ENCODE results near the gene NFIX.

The NFIX gene

DNA sequence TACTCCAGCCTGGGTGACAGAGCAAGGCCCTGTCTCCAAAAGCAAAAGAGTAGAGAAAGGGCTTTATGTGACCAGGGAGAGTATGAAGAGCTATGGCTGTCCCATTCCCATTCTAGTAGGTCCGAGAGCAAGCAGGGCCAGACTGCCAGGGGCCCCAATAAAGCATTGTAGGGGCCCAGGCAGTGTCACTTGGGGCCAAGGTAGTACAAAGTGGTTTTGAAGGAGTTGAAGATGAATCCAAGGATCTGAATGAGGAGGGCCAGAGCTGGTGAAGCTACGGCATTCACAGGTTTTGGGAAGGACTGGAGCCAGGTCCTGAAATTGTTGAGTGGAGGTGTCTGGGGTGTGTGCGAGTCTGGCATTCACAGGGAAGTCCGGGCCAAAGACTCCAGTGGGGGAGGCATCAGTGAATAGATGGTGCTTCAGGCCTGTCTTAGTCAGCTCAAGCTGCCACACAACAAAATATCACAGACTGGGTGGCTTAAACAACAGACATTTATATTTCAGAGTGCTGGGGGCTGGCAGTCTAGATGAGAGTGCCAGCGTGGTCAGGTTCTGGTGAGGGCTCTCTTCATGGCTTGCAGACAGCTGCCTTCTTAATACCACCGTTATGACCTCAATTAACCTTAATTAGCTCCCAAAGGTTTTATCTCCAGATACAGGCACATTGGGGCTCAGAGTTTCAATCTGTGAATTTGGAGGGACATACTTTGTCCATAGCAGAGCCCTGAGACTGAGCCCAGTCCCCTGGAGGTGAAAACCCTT, 132.7 kb downstream of the NFIX start:
- DNase-seq (ENCODE audit: low spot score), result no peak

DNA sequence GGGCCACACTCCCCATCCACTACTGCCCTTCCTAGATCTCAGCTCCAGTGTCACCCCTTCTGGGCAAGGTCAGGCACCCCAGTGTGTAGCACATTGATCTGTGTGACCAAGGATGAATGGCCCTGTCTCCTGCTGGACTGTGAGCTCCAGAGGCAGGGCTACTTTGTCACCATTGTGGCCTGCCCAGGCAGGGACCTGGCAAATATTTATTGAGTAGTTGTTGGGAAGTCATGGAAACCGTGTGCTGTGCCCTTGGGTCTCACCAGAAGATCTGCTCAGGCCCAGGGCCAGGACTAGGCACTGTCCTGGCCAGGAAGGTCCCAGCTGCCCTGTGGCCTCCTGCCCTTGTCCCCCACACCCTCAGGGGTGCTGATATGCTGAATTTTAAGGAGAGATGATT, 133.3 kb downstream of the NFIX start:
- DNase-seq (ENCODE audit: low spot score), result no peak

DNA sequence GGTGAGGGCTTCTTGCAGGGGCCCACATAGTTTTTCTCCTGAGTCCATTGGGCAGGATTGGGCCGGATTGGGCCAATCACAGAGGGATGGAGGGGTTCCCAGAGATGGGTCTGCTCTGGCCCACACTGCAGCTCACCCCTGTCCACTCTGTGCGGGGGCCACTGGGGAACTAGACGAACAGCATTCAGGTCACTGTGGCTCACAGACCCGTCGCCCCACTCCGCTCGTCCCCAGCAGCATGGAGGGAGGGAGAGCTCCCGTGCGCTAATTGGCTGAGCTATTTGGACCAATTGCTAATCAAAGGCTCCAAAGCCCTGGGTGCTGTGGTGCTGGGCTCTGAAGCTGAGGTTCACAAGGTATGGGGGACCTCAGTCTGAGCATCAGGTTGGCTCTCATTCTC, 134.1 kb downstream of the NFIX start:
- DNase-seq (ENCODE audit: low spot score), result no peak

DNA sequence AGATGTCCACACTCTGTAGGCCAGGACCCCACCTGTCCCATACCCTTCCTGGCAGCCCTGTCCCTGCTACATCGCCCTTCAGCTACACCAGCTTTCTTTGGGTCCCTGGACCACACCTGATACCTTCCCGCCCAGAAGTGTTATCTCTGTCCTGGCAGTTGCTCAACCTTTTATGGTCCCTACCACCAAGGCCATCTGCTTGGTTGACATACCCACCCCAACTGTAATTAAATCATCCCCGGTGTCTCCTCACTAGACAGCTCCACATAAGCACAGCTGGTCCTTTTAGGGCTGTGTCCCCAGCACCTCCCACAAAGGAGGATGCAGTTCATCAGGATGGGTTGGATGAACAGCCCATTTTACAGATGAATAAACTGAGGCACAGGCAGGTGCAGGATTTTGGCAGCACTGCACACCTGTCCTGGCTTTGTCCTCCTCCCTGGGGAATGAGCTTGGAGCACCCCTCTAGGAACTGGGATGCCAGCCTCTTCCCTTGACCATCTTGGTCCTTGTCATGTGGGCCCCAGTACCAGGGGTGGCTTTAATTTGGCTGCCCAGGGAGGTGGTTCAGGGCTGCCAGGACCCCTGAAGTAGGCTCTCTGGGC, 135.7 kb downstream of the NFIX start:
- no peak for DNase-seq (ENCODE audit: low spot score)

DNA sequence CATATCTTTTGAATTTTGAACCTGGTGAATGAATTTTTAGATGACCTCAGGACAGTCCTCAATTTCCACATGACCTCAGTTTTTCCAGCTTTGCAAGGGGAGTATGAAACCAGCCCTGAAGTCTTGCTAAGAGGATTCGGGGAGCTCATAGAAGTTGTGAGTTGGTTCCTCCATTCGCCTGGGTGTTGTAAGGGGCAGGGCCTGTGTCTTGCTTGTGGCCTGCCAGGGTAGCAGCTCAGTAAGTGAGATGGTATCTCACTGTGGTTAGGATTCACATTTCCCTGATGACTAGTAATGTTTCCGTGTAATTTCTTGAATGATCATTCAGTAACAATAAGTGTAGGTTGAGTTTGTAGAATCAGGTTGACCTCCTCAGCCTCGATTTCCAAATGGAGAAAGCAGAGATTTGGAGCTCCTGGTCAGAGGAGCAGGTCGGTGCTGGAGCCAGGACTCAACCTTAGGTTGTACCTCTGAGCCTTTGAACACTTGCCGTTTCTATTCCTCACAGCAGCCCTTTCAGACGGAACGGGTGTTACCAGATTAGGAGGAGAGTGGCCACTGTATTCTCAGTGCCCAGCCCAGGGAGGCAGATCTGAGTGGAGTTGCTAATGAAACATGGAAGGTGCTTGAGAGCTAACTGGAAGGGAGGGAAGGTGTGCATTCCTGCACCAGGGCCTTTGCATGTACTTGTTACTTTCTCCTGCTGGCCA, 137.4 kb downstream of the NFIX start:
- DNase-seq (ENCODE audit: low spot score), result no peak

DNA sequence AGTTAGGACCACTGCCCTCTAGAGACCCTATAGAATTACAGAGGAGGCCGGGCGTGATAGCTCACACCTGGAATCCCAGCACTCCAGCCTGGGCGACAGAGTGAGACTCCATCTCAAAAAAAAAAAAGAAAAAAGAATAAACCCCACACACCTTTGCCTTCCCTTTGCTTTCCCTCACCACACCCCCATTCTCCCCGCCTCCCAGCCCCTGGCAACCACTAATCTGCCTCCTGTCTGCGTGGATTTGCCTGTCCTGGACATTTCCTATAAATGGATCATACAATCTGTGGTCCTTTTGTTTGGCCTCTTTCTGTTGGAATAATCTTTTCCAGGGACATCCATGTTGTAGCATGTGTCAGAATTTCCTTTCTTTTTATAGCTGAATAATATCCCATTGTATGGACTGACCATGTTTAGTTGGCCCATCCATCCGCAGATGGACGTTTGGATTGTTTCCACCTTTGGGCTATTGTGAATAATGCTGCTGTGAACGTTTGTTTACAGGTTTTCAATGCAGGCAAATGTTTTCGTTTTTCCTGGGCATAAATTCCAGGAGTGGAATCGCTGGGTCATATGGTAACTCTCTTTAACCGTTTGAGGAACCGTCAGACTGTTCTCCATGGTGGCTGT, 138.1 kb downstream of the NFIX start:
- no peak for DNase-seq (ENCODE audit: low spot score)

- DNase-seq (ENCODE audit: low spot score), result no peak
These were observed 139.4 kb downstream of the NFIX start for GRCh38 chr19:13134626-13135025.

GRCh38 chr19:13135068-13136062, 140.1 kb downstream of the NFIX start:
- no peak for DNase-seq (ENCODE audit: low spot score)

DNA sequence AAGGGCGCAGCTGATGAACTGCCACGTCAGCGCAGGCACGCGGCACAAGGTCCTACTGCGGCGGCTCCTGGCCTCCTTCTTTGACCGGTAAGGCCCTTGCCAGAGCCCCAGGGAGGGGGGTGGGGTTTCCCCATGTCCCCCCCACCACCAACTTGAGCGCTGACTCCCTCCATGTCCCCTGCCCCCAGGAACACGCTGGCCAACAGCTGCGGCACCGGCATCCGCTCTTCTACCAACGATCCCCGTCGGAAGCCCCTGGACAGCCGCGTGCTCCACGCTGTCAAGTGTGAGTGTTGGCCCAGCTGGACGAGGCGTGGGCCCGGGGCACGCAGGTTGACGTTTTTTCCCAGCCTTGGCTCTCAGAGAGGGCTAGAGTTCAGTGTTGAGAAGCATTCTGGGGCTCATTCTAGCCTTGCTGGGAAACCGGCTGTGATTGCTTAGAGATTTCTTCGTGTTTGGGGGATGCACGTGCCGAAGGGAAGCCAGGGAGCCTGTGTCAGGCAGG, 142.1 kb downstream of the NFIX start:
- no peak for DNase-seq (ENCODE audit: low spot score)

DNA sequence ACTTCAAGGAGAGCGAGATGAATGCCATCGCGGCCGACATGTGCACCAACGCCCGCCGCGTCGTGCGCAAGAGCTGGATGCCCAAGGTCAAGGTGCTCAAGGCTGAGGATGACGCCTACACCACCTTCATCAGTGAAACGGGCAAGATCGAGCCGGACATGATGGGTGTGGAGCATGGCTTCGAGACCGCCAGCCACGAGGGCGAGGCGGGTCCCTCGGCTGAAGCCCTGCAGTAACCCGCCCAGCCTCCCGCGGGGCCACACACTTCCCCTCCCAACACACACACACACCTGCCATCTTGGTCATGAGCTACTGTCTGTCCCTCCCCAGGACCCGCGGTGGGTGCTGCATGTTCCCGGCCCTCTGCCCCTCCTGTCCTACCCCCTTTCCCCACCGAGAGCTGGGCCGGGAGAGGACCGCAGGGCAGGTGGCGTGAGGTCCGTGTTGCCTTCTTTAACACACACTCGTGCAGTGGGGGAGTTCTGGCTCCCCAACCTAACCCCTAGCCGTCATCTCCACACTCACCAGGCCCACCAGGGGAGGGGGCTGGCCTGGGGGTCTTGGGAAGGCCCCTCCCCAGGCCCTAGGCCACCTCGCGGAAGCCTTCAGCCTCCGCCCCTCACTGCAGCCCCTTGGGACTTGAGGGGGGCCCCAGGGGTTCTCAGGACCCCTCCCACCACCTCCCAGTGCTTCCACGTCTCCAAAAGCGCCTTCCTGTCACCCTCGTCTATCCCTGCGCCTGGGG, 143.1 kb downstream of the NFIX start:
- DNase-seq (ENCODE audit: low spot score), result no peak

DNA sequence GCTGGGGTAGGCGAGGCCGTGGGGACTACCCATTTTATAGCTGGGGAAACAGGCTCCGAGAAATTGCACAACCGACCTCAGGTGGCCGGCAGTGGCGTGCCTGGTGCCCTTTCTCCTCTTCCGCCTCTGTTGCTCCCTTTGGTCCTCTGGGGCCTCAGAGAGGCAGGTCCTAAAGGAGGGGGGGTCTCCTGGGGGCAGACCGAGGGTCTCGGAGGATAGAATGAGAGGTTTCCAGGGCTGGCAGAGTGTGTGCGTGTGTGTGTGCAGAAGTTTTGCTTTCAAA, 143.6 kb downstream of the NFIX start:
- DNase-seq (ENCODE audit: low spot score), result no peak

GRCh38 chr19:13139633-13140311, 144.5 kb downstream of the NFIX start:
- no peak for DNase-seq (ENCODE audit: low spot score)

DNA sequence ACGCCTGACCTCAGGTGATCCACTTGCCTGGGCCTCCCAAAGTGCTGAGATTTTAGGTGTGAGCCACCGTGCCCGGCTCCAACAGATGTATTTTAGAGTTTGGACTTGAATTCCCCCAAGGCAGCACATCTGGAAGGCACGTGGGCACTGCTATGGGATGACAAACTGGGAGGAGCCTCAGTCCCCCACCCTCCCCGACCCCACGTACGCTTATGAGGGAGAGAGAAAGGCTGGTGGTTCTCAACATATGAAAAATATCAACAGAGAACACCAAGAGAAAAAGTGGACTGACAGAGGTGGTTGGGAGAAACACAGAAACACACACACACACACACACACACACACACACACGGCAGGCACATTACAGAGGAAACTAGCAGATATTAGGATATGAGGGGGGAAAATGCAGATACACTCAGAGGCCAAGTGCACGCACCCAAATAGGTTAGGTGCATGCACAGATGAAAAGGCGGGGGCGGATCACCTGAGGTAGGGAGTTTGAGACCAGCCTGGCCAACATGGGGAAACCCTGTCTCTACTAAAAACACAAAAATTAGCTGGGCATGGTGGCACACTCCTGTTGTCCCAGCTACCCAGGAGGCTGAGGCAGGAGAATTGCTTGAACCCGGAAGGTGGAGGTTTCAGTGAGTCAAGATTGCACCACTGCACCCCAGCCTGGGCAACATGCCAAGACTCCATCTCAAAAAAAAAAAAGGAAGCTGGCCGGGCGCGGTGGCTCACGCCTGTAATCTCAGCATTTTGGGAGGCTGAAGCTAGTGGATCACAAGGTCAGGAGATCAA, 151.7 kb downstream of the NFIX start:
- no peak for DNase-seq (ENCODE audit: low spot score)
